C4-2B (cell line): ENCODE results near the gene PROCR.

Experiments used
- CTCF ChIP-seq: fragments of 450-650 bp; conservative IDR thresholded peaks from 2 replicates; pipeline ENCODE4 v1.5.1; 2017; ENCODE audit warnings: mild to moderate bottlenecking
- ZFX ChIP-seq: fragments of 450-650 bp; IDR thresholded peaks from 2 replicates; pipeline ENCODE4 v1.6.1; 2017

- TF ChIP-seq CTCF (no peak), ZFX (no peak)
Observed at GRCh38 chr20:35131934-35132333, 39.9 kb upstream of the PROCR start.
